Ishikawa (cell line): ENCODE results near the gene CELF2.

Experiments used
- CEBPB ChIP-seq: IDR thresholded peaks from 2 replicates; pipeline ENCODE4 v1.6.1; 2012
- CREB1 ChIP-seq: IDR thresholded peaks from 2 replicates; pipeline ENCODE4 v1.6.1; 2012; ENCODE audit warnings: low read depth
- EGR1 ChIP-seq: IDR thresholded peaks from 2 replicates; pipeline ENCODE4 v1.6.1; 2012
- EP300 ChIP-seq: IDR thresholded peaks from 2 replicates; pipeline ENCODE4 v1.6.1; 2012; ENCODE audit warnings: borderline replicate concordance
- FOXM1 ChIP-seq: IDR thresholded peaks from 2 replicates; pipeline ENCODE4 v1.6.1; 2012; ENCODE audit warnings: low read depth, borderline replicate concordance
- NFIC ChIP-seq: IDR thresholded peaks from 2 replicates; pipeline ENCODE4 v1.6.1; 2012
- RAD21 ChIP-seq: IDR thresholded peaks from 2 replicates; pipeline ENCODE4 v1.6.1; 2012; ENCODE audit warnings: low read depth
- REST ChIP-seq: IDR thresholded peaks from 2 replicates; pipeline ENCODE4 v1.6.1; 2012; ENCODE audit warnings: low read depth, mild to moderate bottlenecking
- TAF1 ChIP-seq: IDR thresholded peaks from 2 replicates; pipeline ENCODE4 v1.6.1; 2012; ENCODE audit warnings: low read depth, mild to moderate bottlenecking
- TCF12 ChIP-seq: IDR thresholded peaks from 2 replicates; pipeline ENCODE4 v1.6.1; 2012; ENCODE audit warnings: low read depth
- YY1 ChIP-seq: IDR thresholded peaks from 2 replicates; pipeline ENCODE4 v1.6.1; 2012; ENCODE audit warnings: low read depth
- ZBTB7A ChIP-seq: IDR thresholded peaks from 2 replicates; pipeline ENCODE4 v1.6.1; 2012; ENCODE audit warnings: low read depth
- TF ChIP-seq, protein P1 (sequence below): IDR thresholded peaks from 2 replicates; pipeline ENCODE4 v1.6.1; 2012

GRCh38 chr10:11237571-11237970, 219.9 kb downstream of the CELF2 start:
- TF ChIP-seq EP300 = no peak
- no peak for TF ChIP-seq REST
- no peak for TF ChIP-seq EGR1
- TF ChIP-seq NFIC = no peak
- TF ChIP-seq YY1 = no peak
- TF ChIP-seq RAD21 = no peak
- TF ChIP-seq TAF1 = no peak
- TF ChIP-seq CEBPB = no peak
- TF ChIP-seq CREB1 = no peak
- no peak for TF ChIP-seq ZBTB7A
- no peak for TF ChIP-seq FOXM1
- TF ChIP-seq, protein P1, sequence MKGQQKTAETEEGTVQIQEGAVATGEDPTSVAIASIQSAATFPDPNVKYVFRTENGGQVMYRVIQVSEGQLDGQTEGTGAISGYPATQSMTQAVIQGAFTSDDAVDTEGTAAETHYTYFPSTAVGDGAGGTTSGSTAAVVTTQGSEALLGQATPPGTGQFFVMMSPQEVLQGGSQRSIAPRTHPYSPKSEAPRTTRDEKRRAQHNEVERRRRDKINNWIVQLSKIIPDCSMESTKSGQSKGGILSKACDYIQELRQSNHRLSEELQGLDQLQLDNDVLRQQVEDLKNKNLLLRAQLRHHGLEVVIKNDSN = no peak
- TF ChIP-seq TCF12 = no peak
